IMR-90 (cell line): ENCODE results near the gene CCDC150. TPM values are rescaled to one million over a fixed set of nuclear protein-coding genes. Genes with fewer than 3 reads are reported as not detected.
"Not testable (repeated sequence)": the region's sequence is repeated elsewhere in the genome, so short reads cannot be mapped to it uniquely, and the experiment has no call there.

Source experiments
- ATAC-seq: fragments of 200-7000 bp; cut with Tn5 transposase; 2 replicates; pipeline ENCODE4 v1.9.1; 2020; ENCODE audit warnings: low read depth, mild to moderate bottlenecking, moderate library complexity
- BruUV-seq: library from RNA; stranded (reverse); fragments of 400-500 nt; replicated peaks from 2 replicates; lab custom pipeline; 2021; lab: Mats Ljungman, UMichigan
- CTCF ChIA-PET: fragments of 300-600 bp; formaldehyde crosslinking; extraction: SDS; loops from one replicate; lab custom pipeline; 2021; ENCODE audit warnings: antibody characterized with exemption; lab: Yijun Ruan, JAX
- POLR2A ChIA-PET: fragments of 300-600 bp; sonication (Branson Sonifier 250); formaldehyde crosslinking; loops from one replicate; lab custom pipeline; 2022; ENCODE audit warnings: antibody characterized with exemption; ENCODE audit not compliant: unreplicated experiment; lab: Charles Lee
- DNase-seq: peaks from one replicate; pipeline ENCODE4 v3.0.0; 2013
- H2AFZ ChIP-seq: replicated peaks from 2 replicates; pipeline ENCODE3; 2013; ENCODE audit warnings: low read length, mild to moderate bottlenecking; ENCODE audit not compliant: poor library complexity
- H2AK5ac ChIP-seq: 2 replicates; pipeline ENCODE4 v1.6.1; 2013; ENCODE audit warnings: low read depth, low read length, inconsistent platforms
- H2AK9ac ChIP-seq: replicated peaks from 2 replicates; pipeline ENCODE3; 2013; ENCODE audit warnings: mild to moderate bottlenecking, low read depth, low read length, moderate library complexity; ENCODE audit not compliant: poor library complexity
- H2BK120ac ChIP-seq: 2 replicates; pipeline ENCODE4 v1.6.1; 2013; ENCODE audit warnings: low read depth, low read length, inconsistent platforms
- H2BK15ac ChIP-seq: 3 replicates; pipeline ENCODE4 v1.6.1; 2013; ENCODE audit warnings: low read depth, low read length, inconsistent platforms
- H2BK20ac ChIP-seq: 2 replicates; pipeline ENCODE4 v1.6.1; 2013; ENCODE audit warnings: low read depth, mild to moderate bottlenecking, inconsistent platforms, low read length, moderate library complexity
- H2BK5ac ChIP-seq: 2 replicates; pipeline ENCODE4 v1.6.1; 2013; ENCODE audit warnings: mild to moderate bottlenecking, low read depth, low read length, inconsistent platforms; ENCODE audit not compliant: poor library complexity, severe bottlenecking
- H3K14ac ChIP-seq: replicated peaks from 2 replicates; pipeline ENCODE4 v1.6.1; 2013; ENCODE audit warnings: low read depth, low read length, inconsistent platforms
- H3K18ac ChIP-seq: 2 replicates; pipeline ENCODE4 v1.6.1; 2013; ENCODE audit warnings: low read depth, low read length, control low read depth
- H3K23ac ChIP-seq: 2 replicates; pipeline ENCODE4 v1.6.1; 2013; ENCODE audit warnings: low read depth, low read length, inconsistent platforms
- H3K27ac ChIP-seq: 2 replicates; pipeline ENCODE4 v1.5.1; 2013; ENCODE audit warnings: mild to moderate bottlenecking, control low read depth, low read length; ENCODE audit not compliant: insufficient read depth
- H3K27me3 ChIP-seq: 2 replicates; pipeline ENCODE4 v1.6.1; 2013; ENCODE audit warnings: low read length; ENCODE audit not compliant: control insufficient read depth, insufficient read depth
- H3K36me3 ChIP-seq: 2 replicates; pipeline ENCODE4 v1.6.1; 2013; ENCODE audit warnings: low read length, mixed read lengths; ENCODE audit not compliant: control insufficient read depth, insufficient read depth
- H3K4ac ChIP-seq: 2 replicates; pipeline ENCODE4 v1.6.1; 2013; ENCODE audit warnings: low read depth, low read length, inconsistent platforms
- H3K4me1 ChIP-seq: 2 replicates; pipeline ENCODE4 v1.6.1; 2013; ENCODE audit warnings: low read length, mixed read lengths; ENCODE audit not compliant: control insufficient read depth, insufficient read depth
- H3K4me2 ChIP-seq: 2 replicates; pipeline ENCODE4 v1.6.1; 2013; ENCODE audit warnings: low read depth, mild to moderate bottlenecking, control low read depth, low read length, moderate library complexity
- H3K4me3 ChIP-seq: 2 replicates; pipeline ENCODE4 v1.5.1; 2013; ENCODE audit warnings: low read depth, mild to moderate bottlenecking, control low read depth, low read length, moderate library complexity; ENCODE audit not compliant: insufficient read depth
- H3K56ac ChIP-seq: 2 replicates; pipeline ENCODE4 v1.6.1; 2013; ENCODE audit warnings: low read length, inconsistent platforms; ENCODE audit not compliant: insufficient read depth; ENCODE audit errors: extremely low read depth
- H3K79me1 ChIP-seq, 2 experiments: 2 replicates each; pipeline ENCODE4 v1.6.1; 2013; ENCODE audit warnings: low read length in 2 of 2, inconsistent platforms in 1 of 2, low read depth in 1 of 2
- H3K9ac ChIP-seq: 2 replicates; pipeline ENCODE4 v1.6.1; 2013; ENCODE audit warnings: low read depth, low read length, control low read depth
- H3K9me1 ChIP-seq: 2 replicates; pipeline ENCODE4 v1.6.1; 2013; ENCODE audit warnings: low read length, inconsistent platforms; ENCODE audit not compliant: insufficient read depth
- H3K9me3 ChIP-seq: 2 replicates; pipeline ENCODE4 v1.6.1; 2013; ENCODE audit warnings: low read length; ENCODE audit not compliant: control insufficient read depth, insufficient read depth
- H4K20me1 ChIP-seq: 2 replicates; pipeline ENCODE4 v1.6.1; 2013; ENCODE audit warnings: low read length, inconsistent platforms; ENCODE audit not compliant: insufficient read depth
- H4K5ac ChIP-seq: 2 replicates; pipeline ENCODE4 v1.6.1; 2013; ENCODE audit warnings: mild to moderate bottlenecking, low read depth, low read length, control low read depth
- H4K8ac ChIP-seq, 2 experiments: 2 replicates each; pipeline ENCODE4 v1.6.1; 2013; ENCODE audit warnings: low read depth in 2 of 2, low read length in 2 of 2, control low read depth in 1 of 2, inconsistent platforms in 1 of 2
- H4K91ac ChIP-seq: 2 replicates; pipeline ENCODE4 v1.6.1; 2013; ENCODE audit warnings: low read depth, low read length, inconsistent platforms; ENCODE audit not compliant: insufficient read depth
- WGBS, 2 experiments: methylation state at CpG; one replicate each; pipeline versions ENCODE4 v1.1.5 to v1.1.7; 2013; ENCODE audit warnings: missing lambda C conversion rate in 2 of 2; ENCODE audit not compliant: insufficient read length in 1 of 2; ENCODE audit errors: extremely low coverage in 2 of 2; 5-methylcytosine and 5-hydroxymethylcytosine counted together
- dilution Hi-C: fragments of 300-500 bp; cut with HindIII; formaldehyde crosslinking; loops from one replicate; pipeline ENCODE4 v1.14.3; 2018; ENCODE audit warnings: low sequenced_read_pairs; ENCODE audit not compliant: unreplicated experiment
- in situ Hi-C: fragments of 300-500 bp; cut with MboI; formaldehyde crosslinking; loops from 3 replicates; pipeline ENCODE4 v1.14.3; 2019; ENCODE audit warnings: low sequenced_read_pairs, inconsistent platforms, mixed read lengths
- intact Hi-C: fragments of 100-400 bp; cut with micrococcal nuclease; formaldehyde crosslinking; loops from 2 replicates; pipeline ENCODE4 v1.10.0; 2022
- polyA plus RNA-seq, 3 experiments: library from polyadenylated mRNA; depleted of rRNA; stranded (reverse); fragments of >200 nt; gene quantifications; 2 replicates each; pipeline ENCODE4 v1.2.3, GENCODE V29; 2012; ENCODE audit warnings: low replicate concordance in 1 of 3
- total RNA-seq: library from RNA; depleted of rRNA; stranded (reverse); fragments of >200 nt; gene quantifications from 2 replicates; pipeline ENCODE4 v1.2.3, GENCODE V29; 2012

The CCDC150 gene
- total and polyA plus RNA-seq, 2 of the 4 experiments (the other 2 are of a cell fraction), result 3.8 to 4.3 TPM

DNA sequence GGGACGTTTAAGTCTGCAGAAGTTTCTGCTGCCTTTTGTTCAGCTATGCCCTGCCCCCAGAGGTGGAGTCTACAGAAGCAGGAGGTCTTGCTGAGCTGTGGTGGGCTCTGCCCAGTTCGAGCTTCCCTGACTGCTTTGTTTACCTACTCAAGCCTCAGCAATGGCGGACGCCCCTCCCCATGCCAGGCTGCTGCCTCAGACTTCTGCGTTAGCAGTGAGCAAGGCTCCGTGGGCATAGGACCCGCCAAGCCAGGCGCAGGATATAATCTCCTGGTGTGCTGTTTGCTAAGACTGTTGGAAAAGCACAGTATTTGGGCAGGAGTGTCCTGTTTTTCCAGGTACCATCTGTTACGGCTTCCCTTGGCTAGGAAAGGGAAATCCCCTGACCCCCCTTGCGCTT is 70.5 kb downstream of the CCDC150 start:
- H3K4ac ChIP-seq, intact Hi-C loops, H2BK120ac ChIP-seq, H4K91ac ChIP-seq, H4K8ac ChIP-seq, in situ Hi-C loops, DNase-seq, H3K4me1 ChIP-seq, POLR2A ChIA-PET, H3K14ac ChIP-seq, H3K27ac ChIP-seq, CTCF ChIA-PET, BruUV-seq, H4K20me1 ChIP-seq, H3K18ac ChIP-seq, H3K23ac ChIP-seq, H3K9me3 ChIP-seq, H2AK5ac ChIP-seq, H3K36me3 ChIP-seq, H3K79me1 ChIP-seq, H3K4me2 ChIP-seq, H3K56ac ChIP-seq, H4K5ac ChIP-seq, H2BK15ac ChIP-seq, ATAC-seq, H2BK5ac ChIP-seq, H3K4me3 ChIP-seq, H2BK20ac ChIP-seq, H3K9me1 ChIP-seq, H2AK9ac ChIP-seq, H2AFZ ChIP-seq, H3K9ac ChIP-seq, dilution Hi-C loops, H3K27me3 ChIP-seq: not testable (repeated sequence)
- 100% methylated on average over 1 of the region's 10 CpGs; no CpG with 5 or more reads in 1 of the 2 experiments for WGBS, 2 experiments
